HepG2 (cell line): ENCODE measurements around the gene ORC2. TPM values are rescaled to one million over a fixed set of nuclear protein-coding genes. Genes with fewer than 3 reads are reported as not detected.
A peak's percentile ranks its signal among the peaks of the same experiment; 100 is the strongest.

Experiments
- ATF7 ChIP-seq, 2 experiments: fragments of 450-650 bp in 1 of 2; sonication (generic) in 1 of 2; formaldehyde crosslinking in 1 of 2; IDR thresholded peaks; 2 replicates each; pipeline versions ENCODE4 v1.4.0 to v1.6.1; 2016 to 2020; ENCODE audit warnings: antibody characterized with exemption in 1 of 2, mild to moderate bottlenecking in 1 of 2, missing genetic modification reagents in 1 of 2
- ETV5 ChIP-seq: IDR thresholded peaks from 2 replicates; pipeline ENCODE4 v1.6.1; 2018; ENCODE audit warnings: missing biosample characterization, missing genetic modification reagents, inconsistent platforms, borderline replicate concordance
- FOXA3 ChIP-seq: IDR thresholded peaks from 2 replicates; pipeline ENCODE4 v1.6.1; 2016; ENCODE audit warnings: missing genetic modification reagents, missing compliant biosample characterization
- MAFF ChIP-seq: IDR thresholded peaks from 2 replicates; pipeline ENCODE4 v1.6.1; 2011; ENCODE audit warnings: low read depth, low read length, improper control_type of control experiment
- MAFG ChIP-seq: sonication (generic); formaldehyde crosslinking; IDR thresholded peaks from 2 replicates; pipeline ENCODE4 v1.5.1; 2020; ENCODE audit warnings: mild to moderate bottlenecking, missing genetic modification reagents
- MTA3 ChIP-seq: sonication (generic); formaldehyde crosslinking; IDR thresholded peaks from 2 replicates; pipeline ENCODE4 v1.4.0; 2020; ENCODE audit warnings: missing genetic modification reagents
- MXD4 ChIP-seq: IDR thresholded peaks from 2 replicates; pipeline ENCODE4 v1.6.1; 2016; ENCODE audit warnings: mild to moderate bottlenecking, missing biosample characterization, missing genetic modification reagents
- NBN ChIP-seq: fragments of 450-650 bp; conservative IDR thresholded peaks from 2 replicates; pipeline ENCODE4 v1.6.1; 2017
- POLR2A ChIP-seq, 2 experiments: IDR thresholded peaks; 2 replicates each; pipeline ENCODE4 v1.6.1; 2011; ENCODE audit warnings: low read depth in 2 of 2, low read length in 2 of 2, mild to moderate bottlenecking in 1 of 2, moderate library complexity in 1 of 2; ENCODE audit not compliant: insufficient read depth in 1 of 2
- SETDB1 ChIP-seq: sonication (generic); formaldehyde crosslinking; IDR thresholded peaks from 2 replicates; pipeline ENCODE4 v1.5.1; 2020; ENCODE audit warnings: missing genetic modification reagents, mild to moderate bottlenecking, borderline replicate concordance
- SMAD9 ChIP-seq: sonication (generic); formaldehyde crosslinking; IDR thresholded peaks from 2 replicates; pipeline ENCODE4 v1.5.1; 2020; ENCODE audit warnings: mild to moderate bottlenecking, missing genetic modification reagents
- SRF ChIP-seq: IDR thresholded peaks from 2 replicates; pipeline ENCODE4 v1.6.1; 2011; ENCODE audit warnings: mild to moderate bottlenecking, low read depth, low read length, moderate library complexity
- TAF15 ChIP-seq: fragments of 200-400 bp; formaldehyde crosslinking; IDR thresholded peaks from one replicate; pipeline ENCODE4 v1.6.1; 2018; ENCODE audit warnings: mild to moderate bottlenecking, low read depth, low read length; ENCODE audit not compliant: poor library complexity, severe bottlenecking
- TBP ChIP-seq: sonication (generic); formaldehyde crosslinking; IDR thresholded peaks from 2 replicates; pipeline ENCODE4 v1.5.0; 2020; ENCODE audit warnings: missing genetic modification reagents
- ZNF292 ChIP-seq: sonication (generic); formaldehyde crosslinking; IDR thresholded peaks from 2 replicates; pipeline ENCODE4 v1.8.1; 2022; ENCODE audit warnings: mild to moderate bottlenecking, low read depth, missing genetic modification reagents, borderline replicate concordance
- ZNF317 ChIP-seq: sonication (generic); formaldehyde crosslinking; IDR thresholded peaks from 2 replicates; pipeline ENCODE4 v1.5.0; 2020; ENCODE audit warnings: mild to moderate bottlenecking, missing genetic modification reagents
- ZNF34 ChIP-seq: sonication (generic); formaldehyde crosslinking; IDR thresholded peaks from 2 replicates; pipeline ENCODE4 v1.4.0; 2020; ENCODE audit warnings: mild to moderate bottlenecking, missing genetic modification reagents, borderline replicate concordance
- ZNF468 ChIP-seq: sonication (generic); formaldehyde crosslinking; IDR thresholded peaks from 2 replicates; pipeline ENCODE4 v1.8.0; 2022; ENCODE audit warnings: mild to moderate bottlenecking, moderate library complexity, missing genetic modification reagents
- polyA plus RNA-seq, 8 experiments: library from polyadenylated mRNA; depleted of rRNA in 3 of 8; stranded (reverse) in 7 of 8; unstranded in 1 of 8; fragments of >200 nt; fragmentation: Illumina TruSeq in 4 of 8; extraction: Trizol in 4 of 8; gene quantifications; 2 replicates each; pipeline versions ENCODE4 v1.2.1 to v1.2.3, GENCODE V29; 2011 to 2016; ENCODE audit warnings: low read depth in 4 of 8, missing spikeins in 1 of 8, mixed read lengths in 1 of 8; ENCODE audit not compliant: insufficient read depth in 1 of 8
- total RNA-seq, 5 experiments: library from RNA; depleted of rRNA; stranded (reverse); fragments of >200 nt; fragmentation: Illumina TruSeq; extraction: Trizol; gene quantifications; 2 replicates each; pipeline ENCODE4 v1.2.3, GENCODE V29; 2016; ENCODE audit warnings: low read depth in 1 of 5
- TF ChIP-seq, protein P1 (sequence below): sonication (generic); formaldehyde crosslinking; IDR thresholded peaks from 2 replicates; pipeline ENCODE4 v1.5.1; 2020; ENCODE audit warnings: mild to moderate bottlenecking, missing genetic modification reagents
- TF ChIP-seq, protein P2 (sequence below): sonication (generic); formaldehyde crosslinking; IDR thresholded peaks from 2 replicates; pipeline ENCODE4 v1.4.0; 2020; ENCODE audit warnings: missing genetic modification reagents
- TF ChIP-seq, protein P3 (sequence below): sonication (generic); formaldehyde crosslinking; IDR thresholded peaks from 2 replicates; pipeline ENCODE4 v1.5.0; 2020; ENCODE audit warnings: missing genetic modification reagents, mild to moderate bottlenecking, borderline replicate concordance
- TF ChIP-seq, protein P4 (sequence below): sonication (generic); formaldehyde crosslinking; IDR thresholded peaks from 2 replicates; pipeline ENCODE4 v1.8.0; 2022; ENCODE audit warnings: missing genetic modification reagents, mild to moderate bottlenecking, borderline replicate concordance

ORC2 gene
- total and polyA plus RNA-seq, 2 of the 13 experiments (the other 11 are each of a cell fraction or from before 2014, with no cell fraction given) = 19.3 to 73.5 TPM

GRCh38 chr2:200888704-200889625 lies 74.5 kb downstream of the ORC2 start, which contains the start of the genes NIF3L1 and PPIL3 (continued):
- TF ChIP-seq ATF7 (IDR thresholded peaks at IDR 0.05) (no peak), ATF7 (CRISPR knock-in tag; IDR thresholded peaks at IDR 0.05) (no peak; the same call in 1 of the 2 replicates), SETDB1 (CRISPR knock-in tag) (no peak; the same call in 1 of the 2 replicates), MXD4 (CRISPR knock-in tag) (peak; percentile 83; the same call in 1 of the 2 replicates), SRF (peak; percentile 81), FOXA3 (CRISPR knock-in tag) (peak; percentile 3; the same call in 1 of the 2 replicates), NBN (no peak), POLR2A (IDR thresholded peaks at IDR 0.05; ENCODE audit: insufficient read depth in 1 of 2, low read depth in 2 of 2, low read length in 2 of 2) (peak; percentile 69 to 95), TBP (CRISPR knock-in tag) (no peak), ZNF34 (CRISPR knock-in tag) (no peak), ZNF317 (CRISPR knock-in tag) (peak; percentile 85; the same call in 1 of the 2 replicates), MAFG (no peak), ZNF292 (CRISPR knock-in tag) (no peak), MTA3 (CRISPR knock-in tag) (no peak), SMAD9 (no peak), ETV5 (CRISPR knock-in tag) (peak; percentile 94), MAFF (no peak), ZNF468 (CRISPR knock-in tag) (peak; percentile 96; the same call in 1 of the 2 replicates), TAF15 (no peak)
- TF ChIP-seq, protein P1, sequence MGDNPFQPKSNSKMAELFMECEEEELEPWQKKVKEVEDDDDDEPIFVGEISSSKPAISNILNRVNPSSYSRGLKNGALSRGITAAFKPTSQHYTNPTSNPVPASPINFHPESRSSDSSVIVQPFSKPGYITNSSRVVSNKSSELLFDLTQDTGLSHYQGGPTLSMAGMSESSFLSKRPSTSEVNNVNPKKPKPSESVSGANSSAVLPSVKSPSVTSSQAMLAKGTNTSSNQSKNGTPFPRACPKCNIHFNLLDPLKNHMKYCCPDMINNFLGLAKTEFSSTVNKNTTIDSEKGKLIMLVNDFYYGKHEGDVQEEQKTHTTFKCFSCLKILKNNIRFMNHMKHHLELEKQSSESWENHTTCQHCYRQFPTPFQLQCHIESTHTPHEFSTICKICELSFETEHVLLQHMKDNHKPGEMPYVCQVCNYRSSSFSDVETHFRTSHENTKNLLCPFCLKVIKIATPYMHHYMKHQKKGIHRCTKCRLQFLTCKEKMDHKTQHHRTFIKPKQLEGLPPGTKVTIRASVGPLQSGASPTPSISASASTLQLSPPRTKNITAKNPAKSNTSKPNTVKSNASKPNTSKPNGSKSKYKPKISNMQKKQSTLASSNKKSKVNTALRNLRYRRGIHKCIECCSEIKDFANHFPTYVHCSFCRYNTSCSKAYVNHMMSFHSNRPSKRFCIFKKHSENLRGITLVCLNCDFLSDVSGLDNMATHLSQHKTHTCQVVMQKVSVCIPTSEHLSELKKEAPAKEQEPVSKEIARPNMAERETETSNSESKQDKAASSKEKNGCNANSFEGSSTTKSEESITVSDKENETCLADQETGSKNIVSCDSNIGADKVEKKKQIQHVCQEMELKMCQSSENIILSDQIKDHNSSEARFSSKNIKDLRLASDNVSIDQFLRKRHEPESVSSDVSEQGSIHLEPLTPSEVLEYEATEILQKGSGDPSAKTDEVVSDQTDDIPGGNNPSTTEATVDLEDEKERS = no peak
- TF ChIP-seq, protein P2, sequence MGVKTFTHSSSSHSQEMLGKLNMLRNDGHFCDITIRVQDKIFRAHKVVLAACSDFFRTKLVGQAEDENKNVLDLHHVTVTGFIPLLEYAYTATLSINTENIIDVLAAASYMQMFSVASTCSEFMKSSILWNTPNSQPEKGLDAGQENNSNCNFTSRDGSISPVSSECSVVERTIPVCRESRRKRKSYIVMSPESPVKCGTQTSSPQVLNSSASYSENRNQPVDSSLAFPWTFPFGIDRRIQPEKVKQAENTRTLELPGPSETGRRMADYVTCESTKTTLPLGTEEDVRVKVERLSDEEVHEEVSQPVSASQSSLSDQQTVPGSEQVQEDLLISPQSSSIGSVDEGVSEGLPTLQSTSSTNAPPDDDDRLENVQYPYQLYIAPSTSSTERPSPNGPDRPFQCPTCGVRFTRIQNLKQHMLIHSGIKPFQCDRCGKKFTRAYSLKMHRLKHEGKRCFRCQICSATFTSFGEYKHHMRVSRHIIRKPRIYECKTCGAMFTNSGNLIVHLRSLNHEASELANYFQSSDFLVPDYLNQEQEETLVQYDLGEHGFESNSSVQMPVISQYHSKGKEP (CRISPR knock-in tag) = 0 out of 2 replicates have a peak, but pooled peaks have one; percentile 70
- TF ChIP-seq, protein P3, sequence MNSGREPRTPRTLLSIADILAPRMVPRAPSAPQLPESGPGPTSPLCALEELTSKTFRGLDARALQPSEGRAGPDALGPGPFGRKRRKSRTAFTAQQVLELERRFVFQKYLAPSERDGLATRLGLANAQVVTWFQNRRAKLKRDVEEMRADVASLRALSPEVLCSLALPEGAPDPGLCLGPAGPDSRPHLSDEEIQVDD (CRISPR knock-in tag) = no peak
- TF ChIP-seq, protein P4, sequence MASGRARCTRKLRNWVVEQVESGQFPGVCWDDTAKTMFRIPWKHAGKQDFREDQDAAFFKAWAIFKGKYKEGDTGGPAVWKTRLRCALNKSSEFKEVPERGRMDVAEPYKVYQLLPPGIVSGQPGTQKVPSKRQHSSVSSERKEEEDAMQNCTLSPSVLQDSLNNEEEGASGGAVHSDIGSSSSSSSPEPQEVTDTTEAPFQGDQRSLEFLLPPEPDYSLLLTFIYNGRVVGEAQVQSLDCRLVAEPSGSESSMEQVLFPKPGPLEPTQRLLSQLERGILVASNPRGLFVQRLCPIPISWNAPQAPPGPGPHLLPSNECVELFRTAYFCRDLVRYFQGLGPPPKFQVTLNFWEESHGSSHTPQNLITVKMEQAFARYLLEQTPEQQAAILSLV (CRISPR knock-in tag) = peak; percentile 18; the same call in 1 of the 2 replicates
